GM21390 (cell line): ENCODE results near the gene FBXL13.
"Not testable (repeated sequence)": the region's sequence is repeated elsewhere in the genome, so short reads cannot be mapped to it uniquely, and the experiment has no call there.

Experiments used
- ATAC-seq: cut with Tn5 transposase; IDR thresholded peaks from one replicate; pipeline ENCODE4 v1.9.1; 2021; ENCODE audit not compliant: unreplicated experiment

The FBXL13 gene

GRCh38 chr7:102942868-102943267 lies 131.7 kb downstream of the FBXL13 start:
- ATAC-seq = no peak

- ATAC-seq = no peak
These were observed 132.3 kb downstream of the FBXL13 start for GRCh38 chr7:102942181-102942866.

GRCh38 chr7:102938679-102939078 lies 135.9 kb downstream of the FBXL13 start:
- no peak for ATAC-seq

- no peak for ATAC-seq
These were observed 139.0 kb downstream of the FBXL13 start for GRCh38 chr7:102935450-102936115.

GRCh38 chr7:102934701-102935100 lies 139.9 kb downstream of the FBXL13 start:
- ATAC-seq = no peak

DNA sequence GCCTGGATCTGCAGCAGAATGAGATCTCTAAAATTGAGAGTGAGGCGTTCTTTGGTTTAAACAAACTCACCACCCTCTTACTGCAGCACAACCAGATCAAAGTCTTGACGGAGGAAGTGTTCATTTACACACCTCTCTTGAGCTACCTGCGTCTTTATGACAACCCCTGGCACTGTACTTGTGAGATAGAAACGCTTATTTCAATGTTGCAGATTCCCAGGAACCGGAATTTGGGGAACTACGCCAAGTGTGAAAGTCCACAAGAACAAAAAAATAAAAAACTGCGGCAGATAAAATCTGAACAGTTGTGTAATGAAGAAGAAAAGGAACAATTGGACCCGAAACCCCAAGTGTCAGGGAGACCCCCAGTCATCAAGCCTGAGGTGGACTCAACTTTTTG lies 140.4 kb downstream of the FBXL13 start:
- no peak for ATAC-seq

DNA sequence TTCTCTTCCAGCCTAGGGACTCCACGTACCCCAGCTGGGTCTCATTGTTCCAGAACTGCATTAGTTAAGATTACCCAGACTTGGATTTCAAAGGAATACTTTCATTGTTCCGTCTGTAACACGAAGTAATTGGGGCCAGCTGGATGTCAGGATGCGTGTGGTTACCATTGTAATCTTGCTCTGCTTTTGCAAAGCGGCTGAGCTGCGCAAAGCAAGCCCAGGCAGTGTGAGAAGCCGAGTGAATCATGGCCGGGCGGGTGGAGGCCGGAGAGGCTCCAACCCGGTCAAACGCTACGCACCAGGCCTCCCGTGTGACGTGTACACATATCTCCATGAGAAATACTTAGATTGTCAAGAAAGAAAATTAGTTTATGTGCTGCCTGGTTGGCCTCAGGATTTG lies 140.8 kb downstream of the FBXL13 start:
- no peak for ATAC-seq

DNA sequence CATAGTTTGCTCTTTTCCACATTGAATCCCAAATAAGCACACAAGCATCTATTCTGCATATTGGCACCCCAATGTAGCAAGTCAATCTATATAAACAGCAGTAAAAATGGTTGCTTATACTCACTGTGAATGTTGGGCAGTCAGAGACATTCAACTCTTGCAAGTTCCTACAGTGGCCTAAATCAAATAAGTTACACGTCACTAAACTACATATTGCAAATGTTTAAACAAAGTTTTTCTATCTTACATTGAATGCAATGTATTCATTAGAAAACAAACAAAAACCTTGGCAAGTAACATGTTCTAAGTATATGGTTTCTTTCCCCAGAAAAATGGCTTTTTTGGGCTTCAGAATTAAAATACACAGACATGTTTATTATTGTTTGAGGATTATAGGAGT lies 142.8 kb downstream of the FBXL13 start:
- no peak for ATAC-seq

GRCh38 chr7:102927312-102927933 lies 147.2 kb downstream of the FBXL13 start:
- ATAC-seq = no peak

GRCh38 chr7:102926783-102927140 lies 147.8 kb downstream of the FBXL13 start:
- no peak for ATAC-seq

DNA sequence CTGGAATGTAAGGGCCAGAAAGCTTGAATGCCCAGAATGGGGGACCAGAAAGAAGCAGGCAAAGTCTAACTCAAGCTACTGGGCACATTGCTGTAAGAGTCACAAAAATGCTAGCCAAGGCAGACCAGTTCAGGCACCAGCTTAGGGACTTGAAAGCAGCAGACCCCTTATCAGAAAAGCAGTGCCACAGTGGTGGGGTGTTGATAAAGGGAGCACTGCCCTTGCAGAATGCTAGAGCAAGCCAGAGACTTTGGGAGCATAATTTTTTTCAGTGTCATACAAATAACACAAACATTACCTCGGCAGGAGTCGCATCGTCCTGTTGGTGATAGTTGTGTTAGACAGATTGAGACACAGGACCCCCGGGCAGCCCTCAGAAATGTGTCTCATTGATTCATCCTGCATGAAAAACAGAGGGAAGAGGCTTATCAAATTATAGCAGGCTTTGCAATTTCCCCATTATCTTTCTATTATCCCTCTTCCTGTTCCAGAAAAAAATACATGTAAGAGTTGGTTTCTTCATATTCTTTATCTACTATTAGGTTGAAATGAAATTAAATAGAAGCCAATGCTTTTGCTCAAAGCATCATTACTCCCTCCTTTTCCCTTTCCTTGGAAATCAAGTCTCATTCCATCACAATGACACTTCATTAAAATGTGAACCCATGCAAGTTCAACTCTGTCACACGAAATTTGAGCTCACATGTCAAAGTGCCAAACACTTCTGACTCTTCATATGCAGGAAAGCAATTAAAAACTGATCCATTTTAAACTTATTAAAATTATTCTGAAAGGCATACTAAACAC lies 148.4 kb downstream of the FBXL13 start:
- no peak for ATAC-seq

DNA sequence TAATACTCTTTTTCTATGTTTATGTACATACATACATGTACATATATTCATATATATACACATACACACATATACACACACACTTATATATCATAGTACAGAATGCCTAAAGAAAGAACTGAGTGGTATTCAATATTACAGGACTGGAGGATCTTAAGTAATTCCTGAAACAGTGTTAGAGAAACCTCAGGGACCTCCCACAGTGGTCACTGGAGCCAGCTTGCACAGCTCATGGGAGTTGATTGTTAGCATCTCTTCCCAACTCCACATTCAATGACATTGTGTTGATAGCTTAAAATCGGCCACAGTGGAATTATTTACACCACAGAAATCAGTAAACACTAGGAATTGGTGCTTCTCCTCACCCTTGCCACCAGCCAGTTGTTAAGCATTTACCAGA lies 155.8 kb downstream of the FBXL13 start:
- ATAC-seq = no peak

- no peak for ATAC-seq
These were observed 156.9 kb downstream of the FBXL13 start for GRCh38 chr7:102917436-102918353.

- no peak for ATAC-seq
These were observed 157.7 kb downstream of the FBXL13 start for GRCh38 chr7:102916881-102917280.

GRCh38 chr7:102916426-102916825 lies 158.2 kb downstream of the FBXL13 start:
- ATAC-seq = no peak

DNA sequence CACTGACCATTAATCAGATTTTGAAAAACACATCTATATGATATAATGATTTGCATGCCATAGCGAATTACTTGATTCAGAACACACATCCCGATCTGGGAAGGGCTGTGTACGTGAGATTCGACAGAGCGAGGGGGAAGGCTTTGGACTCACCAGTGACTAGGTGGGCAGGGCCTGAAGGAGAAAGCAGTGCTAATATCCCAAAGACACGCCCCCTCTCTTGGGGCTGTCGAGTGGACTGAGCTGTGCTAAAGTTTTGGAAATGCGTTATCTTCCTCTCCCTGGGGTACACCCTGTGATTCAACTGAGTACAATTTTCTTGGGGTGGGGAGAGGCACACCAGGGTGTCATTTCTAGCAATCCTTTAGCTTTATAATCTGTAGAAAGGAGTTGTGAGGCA lies 160.0 kb downstream of the FBXL13 start:
- no peak for ATAC-seq

DNA sequence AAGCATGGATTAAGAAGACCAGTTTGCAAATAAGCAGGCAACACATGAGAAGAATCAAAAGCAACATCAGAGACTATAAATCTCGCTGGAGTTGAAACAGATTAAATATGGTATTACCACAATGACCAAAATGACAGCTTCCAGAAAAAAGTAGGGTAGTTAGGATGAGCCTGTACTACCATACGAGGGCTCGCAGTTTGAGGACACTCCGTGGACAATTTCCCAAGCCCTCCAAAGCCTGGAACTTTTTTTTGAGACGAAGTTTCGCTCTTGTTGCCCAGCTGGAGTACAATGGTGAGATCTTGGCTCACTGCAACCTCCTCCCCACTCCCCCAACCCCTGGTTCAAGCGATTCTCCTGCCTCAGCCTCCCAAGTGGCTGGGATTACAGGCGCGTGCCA lies 160.8 kb downstream of the FBXL13 start:
- no peak for ATAC-seq

GRCh38 chr7:102912742-102913141 lies 161.9 kb downstream of the FBXL13 start, which contains the start of gene LRRC17:
TSS of gene LRRC17 (plus strand) at chr7:102913000. CDS start at chr7:102933914, 20,914 bp downstream.
- ATAC-seq = no peak

DNA sequence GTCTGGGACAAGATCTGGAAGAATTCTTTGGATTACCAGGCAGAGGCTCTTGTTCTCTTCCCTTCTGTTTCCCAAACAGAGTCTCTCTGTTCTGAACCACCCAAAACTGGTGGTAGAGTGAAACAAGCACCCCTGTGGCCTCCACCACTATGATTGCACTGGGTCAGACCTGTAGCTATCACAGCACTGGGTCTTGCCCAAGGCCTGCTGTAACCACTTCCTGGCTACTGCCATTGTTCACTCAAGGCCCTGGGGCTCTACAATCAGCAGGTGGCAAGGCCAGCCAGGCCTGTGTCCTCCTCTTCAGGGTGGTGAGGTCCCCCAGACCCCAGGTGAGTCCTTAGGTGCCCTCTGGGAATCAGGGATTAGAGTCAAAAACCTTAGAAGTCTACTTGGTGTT lies 165.9 kb downstream of the FBXL13 start:
- no peak for ATAC-seq

DNA sequence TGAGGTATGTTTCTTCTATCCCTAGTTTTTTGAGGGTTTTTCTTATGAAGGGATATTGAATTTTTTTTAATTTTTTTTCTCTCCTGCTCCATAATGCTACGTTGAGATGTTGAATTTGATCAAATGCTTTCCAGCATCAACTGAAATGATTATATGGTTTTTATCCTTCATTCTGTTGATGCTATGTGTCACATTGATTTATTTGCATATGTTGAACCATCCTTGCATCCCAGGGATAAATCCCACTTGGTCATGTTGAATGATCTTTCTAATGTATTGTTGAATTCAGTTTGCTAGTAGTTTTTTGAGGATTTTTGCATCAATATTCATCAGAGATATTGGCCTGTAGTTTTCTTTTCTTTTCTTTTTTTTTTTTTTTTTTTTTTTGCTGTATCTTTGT lies 171.0 kb downstream of the FBXL13 start:
- ATAC-seq = not testable (repeated sequence)
